Fibroblast of the conjunctiva (primary cell): ENCODE measurements around the gene SYT1.

Experiments
- DNase-seq: peaks from one replicate; pipeline ENCODE4 v3.0.0-alpha.2; 2010; ENCODE audit warnings: low read depth

The SYT1 gene

GRCh38 chr12:79356216-79356615 is 491.6 kb downstream of the SYT1 start:
- no peak for DNase-seq

- DNase-seq = no peak
Measured at GRCh38 chr12:79357048-79357447, 492.5 kb downstream of the SYT1 start.

- no peak for DNase-seq
Measured at GRCh38 chr12:79358716-79359300, 494.2 kb downstream of the SYT1 start.

- DNase-seq = no peak
Measured at GRCh38 chr12:79360286-79360685, 495.7 kb downstream of the SYT1 start.

GRCh38 chr12:79360936-79361335 is 496.4 kb downstream of the SYT1 start:
- no peak for DNase-seq

- no peak for DNase-seq
Measured at GRCh38 chr12:79364197-79364596, 499.6 kb downstream of the SYT1 start.

GRCh38 chr12:79366374-79366773 is 501.8 kb downstream of the SYT1 start:
- no peak for DNase-seq

- no peak for DNase-seq
Measured at GRCh38 chr12:79367032-79367589, 502.5 kb downstream of the SYT1 start.

GRCh38 chr12:79370021-79370420 is 505.4 kb downstream of the SYT1 start:
- no peak for DNase-seq

GRCh38 chr12:79371226-79371625 is 506.7 kb downstream of the SYT1 start:
- DNase-seq = no peak

GRCh38 chr12:79373896-79374499 is 509.4 kb downstream of the SYT1 start:
- no peak for DNase-seq

GRCh38 chr12:79374545-79374944 is 510.0 kb downstream of the SYT1 start:
- DNase-seq = no peak

GRCh38 chr12:79375050-79375449 is 510.5 kb downstream of the SYT1 start:
- no peak for DNase-seq

GRCh38 chr12:79378496-79378895 is 513.9 kb downstream of the SYT1 start:
- DNase-seq = no peak

- no peak for DNase-seq
Measured at GRCh38 chr12:79380402-79380801, 515.8 kb downstream of the SYT1 start.

- no peak for DNase-seq
Measured at GRCh38 chr12:79381248-79382208, 517.0 kb downstream of the SYT1 start.

- no peak for DNase-seq
Measured at GRCh38 chr12:79384551-79384950, 520.0 kb downstream of the SYT1 start.

GRCh38 chr12:79388011-79388410 is 523.4 kb downstream of the SYT1 start:
- DNase-seq = no peak

GRCh38 chr12:79393842-79394241 is 529.3 kb downstream of the SYT1 start:
- DNase-seq = no peak

- DNase-seq = no peak
Measured at GRCh38 chr12:79397609-79398008, 533.0 kb downstream of the SYT1 start.

GRCh38 chr12:79400481-79400880 is 535.9 kb downstream of the SYT1 start:
- no peak for DNase-seq

- no peak for DNase-seq
Measured at GRCh38 chr12:79402606-79403005, 538.0 kb downstream of the SYT1 start.

- no peak for DNase-seq
Measured at GRCh38 chr12:79406993-79407392, 542.4 kb downstream of the SYT1 start.
